ENCODE results near the gene SCYL1.

SCYL1 gene

DNA sequence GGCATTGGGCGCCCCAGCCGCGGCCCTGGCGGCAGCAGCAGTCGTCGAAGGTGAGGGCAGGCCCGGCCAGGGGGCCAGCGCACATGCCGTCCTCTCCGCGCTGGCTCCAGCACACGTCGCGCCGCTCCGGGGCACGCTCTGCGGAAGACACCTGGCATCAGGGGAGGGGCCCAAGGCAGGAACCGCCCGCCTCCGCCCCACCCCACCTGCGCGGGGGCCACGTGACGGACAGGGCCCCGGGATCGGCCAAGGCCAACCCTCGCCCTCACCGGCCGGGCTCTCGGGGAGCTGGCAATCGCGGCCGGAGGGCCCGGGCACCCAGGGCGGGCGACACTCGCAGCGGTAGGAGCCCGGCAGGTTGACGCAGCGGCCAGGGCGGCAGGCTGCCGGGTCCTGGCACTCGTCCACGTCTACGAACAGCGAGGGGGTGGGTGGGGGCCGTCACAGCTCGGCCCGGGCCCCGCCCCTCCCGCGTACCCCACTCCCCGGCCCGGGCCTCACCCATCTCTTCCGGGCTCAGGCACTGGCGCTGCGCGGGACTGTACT is 14.9 kb downstream of the SCYL1 start:
- peak overlapping the region; percentile 34 for H3K4me3 ChIP-seq (ENCODE audit: extremely low read depth, insufficient read depth, low read length, poor library complexity, severe bottlenecking)
- H3K36me3 ChIP-seq (ENCODE audit: control insufficient read depth, insufficient read depth, low read length), result peaks cover 33% of the 10 kb centered on the region
- H3K9me3 ChIP-seq (ENCODE audit: control insufficient read depth, low read length), result no peaks in the 10 kb centered on the region
- no peaks in the 10 kb centered on the region for H3K4me1 ChIP-seq (ENCODE audit: control insufficient read depth, insufficient read depth, low read length, poor library complexity, severe bottlenecking)
- WGBS, 2 experiments (ENCODE audit: insufficient coverage in 2 of 2), result 5 to 7% methylated on average over 39 to 60 of the region's 60 CpGs
- no peak overlapping the region for H3K27ac ChIP-seq (ENCODE audit: low read depth, low read length, severe bottlenecking)

DNA sequence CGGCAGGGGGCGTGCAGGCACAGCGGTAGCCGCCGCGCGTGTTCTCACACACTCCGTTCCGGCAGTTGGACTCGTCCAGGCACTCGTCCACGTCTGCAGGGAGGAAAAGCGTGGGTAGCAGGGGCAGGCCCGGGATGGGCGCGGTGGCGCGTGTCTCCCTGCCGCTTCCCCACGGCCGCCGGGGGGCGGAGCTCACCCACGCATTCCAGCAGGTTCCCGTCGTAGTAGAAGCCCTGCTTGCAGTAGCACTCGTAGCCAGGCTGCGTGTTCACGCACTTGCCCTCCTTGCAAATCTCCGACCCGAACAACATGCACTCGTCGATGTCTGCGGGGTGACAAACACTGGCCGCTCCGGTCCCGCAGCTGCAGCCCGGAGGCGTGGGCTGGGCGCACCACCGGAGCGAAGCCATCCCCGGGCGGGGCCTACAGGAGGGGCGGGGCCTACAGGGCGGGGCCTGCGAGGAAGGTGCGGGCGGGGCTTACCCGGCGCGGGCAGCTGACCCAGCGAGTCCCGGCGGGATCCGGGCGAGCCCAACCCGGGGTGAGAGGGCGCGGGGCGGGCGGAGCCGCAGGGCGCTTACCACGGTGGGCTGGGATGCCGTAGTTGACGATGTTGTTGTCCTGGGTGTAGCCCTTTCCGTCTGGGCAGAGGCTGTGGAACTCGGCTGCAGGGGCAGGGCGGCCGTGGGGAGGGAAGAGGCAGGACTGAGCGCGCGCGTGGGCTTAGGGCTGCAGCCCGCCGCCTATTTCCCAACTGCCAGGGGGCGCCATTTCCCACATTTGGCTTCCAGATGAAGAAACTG is 15.6 kb downstream of the SCYL1 start:
- H3K9me3 ChIP-seq (ENCODE audit: control insufficient read depth, low read length), result no peaks in the 10 kb centered on the region
- WGBS, 2 experiments (ENCODE audit: insufficient coverage in 2 of 2), result 2% methylated on average over 58 to 65 of the region's 78 CpGs
- H3K4me1 ChIP-seq (ENCODE audit: control insufficient read depth, insufficient read depth, low read length, poor library complexity, severe bottlenecking), result no peaks in the 10 kb centered on the region
- H3K36me3 ChIP-seq (ENCODE audit: control insufficient read depth, insufficient read depth, low read length), result peaks cover 26% of the 10 kb centered on the region
- peak overlapping the region; percentile 34 for H3K4me3 ChIP-seq (ENCODE audit: extremely low read depth, insufficient read depth, low read length, poor library complexity, severe bottlenecking)
- no peak overlapping the region for H3K27ac ChIP-seq (ENCODE audit: low read depth, low read length, severe bottlenecking)

DNA sequence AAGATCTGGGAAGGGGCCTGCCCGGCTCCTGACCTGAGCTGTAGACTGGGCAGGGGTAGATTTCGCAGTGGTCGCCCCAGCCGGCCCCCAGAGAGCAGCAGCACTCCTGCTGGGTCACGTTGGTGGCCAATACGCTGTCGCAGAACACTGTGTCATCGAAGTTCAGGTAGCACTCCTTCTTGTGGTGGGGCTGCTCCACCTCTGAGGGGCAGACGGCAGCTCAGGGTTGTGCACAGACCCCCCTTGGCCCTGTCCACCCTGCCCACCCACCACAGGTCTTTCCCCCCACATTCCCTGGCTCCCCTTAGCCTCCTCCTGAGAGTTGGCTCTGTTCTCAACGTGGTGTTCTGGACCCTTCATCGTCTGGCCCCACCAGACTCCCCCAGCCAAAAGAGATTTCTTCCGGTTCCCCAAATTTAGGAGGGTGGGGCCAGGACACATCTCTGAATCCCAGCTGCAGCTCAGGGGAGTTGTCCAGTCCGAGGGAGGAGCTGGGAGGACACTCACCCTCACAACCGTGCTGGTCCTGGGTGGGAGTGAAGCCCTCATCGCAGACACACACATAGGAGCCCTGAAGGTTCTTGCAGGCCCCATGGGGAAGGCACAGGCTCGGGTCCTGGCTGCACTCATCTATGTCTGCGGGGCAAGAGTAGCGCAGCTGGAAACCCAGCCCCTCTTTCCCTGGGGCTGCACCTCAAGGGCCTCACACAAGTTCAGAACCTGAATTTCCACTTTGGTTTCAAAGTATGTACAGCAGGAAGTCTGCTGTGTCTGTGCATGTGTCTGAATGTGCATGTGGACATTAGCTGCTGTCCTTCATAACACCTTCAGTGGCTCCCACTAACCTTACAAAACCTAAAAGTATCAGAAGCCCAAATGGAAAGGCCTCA is 16.5 kb downstream of the SCYL1 start:
- H3K36me3 ChIP-seq (ENCODE audit: control insufficient read depth, insufficient read depth, low read length), result peaks cover 22% of the 10 kb centered on the region
- no peaks in the 10 kb centered on the region for H3K9me3 ChIP-seq (ENCODE audit: control insufficient read depth, low read length)
- peak overlapping the region; percentile 34 for H3K4me3 ChIP-seq (ENCODE audit: extremely low read depth, insufficient read depth, low read length, poor library complexity, severe bottlenecking)
- no peak overlapping the region for H3K27ac ChIP-seq (ENCODE audit: low read depth, low read length, severe bottlenecking)
- no peaks in the 10 kb centered on the region for H3K4me1 ChIP-seq (ENCODE audit: control insufficient read depth, insufficient read depth, low read length, poor library complexity, severe bottlenecking)
- 43 to 50% methylated on average over 14 to 15 of the region's 18 CpGs for WGBS, 2 experiments (ENCODE audit: insufficient coverage in 2 of 2)

GRCh38 chr11:65542738-65543390 is 18.0 kb downstream of the SCYL1 start:
- no peak overlapping the region for H3K27ac ChIP-seq (ENCODE audit: low read depth, low read length, severe bottlenecking)
- no peak overlapping the region for H3K4me3 ChIP-seq (ENCODE audit: extremely low read depth, insufficient read depth, low read length, poor library complexity, severe bottlenecking)
- H3K36me3 ChIP-seq (ENCODE audit: control insufficient read depth, insufficient read depth, low read length), result peaks cover 9% of the 10 kb centered on the region
- WGBS, 2 experiments (ENCODE audit: insufficient coverage in 2 of 2), result 93 to 100% methylated on average over 1 of the region's 3 CpGs
- H3K9me3 ChIP-seq (ENCODE audit: control insufficient read depth, low read length), result no peaks in the 10 kb centered on the region
- no peaks in the 10 kb centered on the region for H3K4me1 ChIP-seq (ENCODE audit: control insufficient read depth, insufficient read depth, low read length, poor library complexity, severe bottlenecking)

DNA sequence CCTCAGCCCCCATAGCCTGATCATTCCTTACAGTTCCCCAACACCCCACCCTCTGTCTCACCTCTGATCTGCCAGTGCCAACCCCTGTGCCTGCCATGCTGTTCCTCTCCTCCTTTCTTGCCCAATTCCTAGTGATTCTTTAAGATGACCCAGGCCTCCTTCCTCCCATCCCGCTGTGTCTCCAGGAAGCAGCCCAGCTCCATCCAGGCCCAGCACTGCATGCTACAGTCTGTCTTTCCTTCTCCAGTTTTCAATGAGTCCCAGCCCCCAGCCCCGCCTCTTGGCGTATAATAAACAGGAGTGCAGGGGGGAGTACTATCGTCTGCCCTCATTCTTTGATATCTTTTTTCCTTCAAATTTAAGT is 21.0 kb downstream of the SCYL1 start:
- Histone ChIP-seq H3K36me3 (ENCODE audit: control insufficient read depth, insufficient read depth, low read length) (no peaks in the 10 kb centered on the region), H3K4me3 (ENCODE audit: extremely low read depth, insufficient read depth, low read length, poor library complexity, severe bottlenecking) (no peak overlapping the region), H3K9me3 (ENCODE audit: control insufficient read depth, low read length) (no peaks in the 10 kb centered on the region), H3K4me1 (ENCODE audit: control insufficient read depth, insufficient read depth, low read length, poor library complexity, severe bottlenecking) (no peaks in the 10 kb centered on the region), H3K27ac (ENCODE audit: low read depth, low read length, severe bottlenecking) (no peak overlapping the region)
- WGBS, 2 experiments (ENCODE audit: insufficient coverage in 2 of 2), result 50 to 53% methylated on average over 1 to 3 of the region's 4 CpGs

DNA sequence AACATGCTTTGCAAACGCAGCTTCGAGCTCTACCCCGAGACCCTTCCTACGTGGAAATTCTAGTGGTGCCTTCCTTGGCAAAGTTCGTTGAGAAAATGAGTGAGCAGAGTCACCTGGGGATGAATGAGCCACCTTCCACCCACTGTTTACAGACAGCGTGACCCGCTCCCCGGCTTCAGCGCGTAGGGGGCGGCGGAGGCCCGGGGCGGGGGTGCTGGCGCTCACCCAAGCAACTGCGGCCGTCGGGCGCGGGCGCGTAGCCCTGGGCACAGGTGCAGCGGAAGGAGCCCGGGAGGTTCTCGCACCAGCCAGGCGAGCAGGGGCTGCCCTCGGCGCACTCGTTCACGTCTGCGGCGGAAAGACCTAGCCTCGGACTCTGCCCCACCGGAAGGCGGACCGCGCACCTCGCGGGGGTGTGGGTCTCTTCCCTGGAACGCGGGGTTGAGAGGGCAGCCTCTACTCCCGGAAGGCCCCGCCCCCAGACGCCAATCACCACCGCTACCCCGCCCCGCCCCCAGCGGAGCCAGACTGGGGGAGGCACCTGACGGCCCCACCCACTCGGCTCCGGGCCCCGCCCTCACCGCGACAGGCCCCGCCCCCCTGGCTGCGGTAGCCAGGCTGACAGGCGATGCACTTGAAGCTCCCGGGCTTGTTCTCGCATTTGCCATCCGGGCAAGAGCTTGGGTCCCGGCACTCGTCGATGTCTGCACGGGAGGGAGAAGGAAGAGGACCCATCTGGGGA is 21.5 kb downstream of the SCYL1 start:
- Histone ChIP-seq H3K9me3 (ENCODE audit: control insufficient read depth, low read length) (no peaks in the 10 kb centered on the region), H3K4me3 (ENCODE audit: extremely low read depth, insufficient read depth, low read length, poor library complexity, severe bottlenecking) (peak overlapping the region; percentile 18), H3K36me3 (ENCODE audit: control insufficient read depth, insufficient read depth, low read length) (no peaks in the 10 kb centered on the region), H3K4me1 (ENCODE audit: control insufficient read depth, insufficient read depth, low read length, poor library complexity, severe bottlenecking) (no peaks in the 10 kb centered on the region), H3K27ac (ENCODE audit: low read depth, low read length, severe bottlenecking) (no peak overlapping the region)
- 5 to 7% methylated on average over 30 to 56 of the region's 64 CpGs for WGBS, 2 experiments (ENCODE audit: insufficient coverage in 2 of 2)

- Histone ChIP-seq H3K4me1 (ENCODE audit: control insufficient read depth, insufficient read depth, low read length, poor library complexity, severe bottlenecking) (no peaks in the 10 kb centered on the region), H3K4me3 (ENCODE audit: extremely low read depth, insufficient read depth, low read length, poor library complexity, severe bottlenecking) (no peak overlapping the region), H3K9me3 (ENCODE audit: control insufficient read depth, low read length) (no peaks in the 10 kb centered on the region), H3K36me3 (ENCODE audit: control insufficient read depth, insufficient read depth, low read length) (no peaks in the 10 kb centered on the region), H3K27ac (ENCODE audit: low read depth, low read length, severe bottlenecking) (no peak overlapping the region)
- WGBS, 2 experiments (ENCODE audit: insufficient coverage in 2 of 2), result 55 to 73% methylated on average over 35 to 46 of the region's 52 CpGs
Observed at GRCh38 chr11:65547446-65548125, 22.7 kb downstream of the SCYL1 start.

DNA sequence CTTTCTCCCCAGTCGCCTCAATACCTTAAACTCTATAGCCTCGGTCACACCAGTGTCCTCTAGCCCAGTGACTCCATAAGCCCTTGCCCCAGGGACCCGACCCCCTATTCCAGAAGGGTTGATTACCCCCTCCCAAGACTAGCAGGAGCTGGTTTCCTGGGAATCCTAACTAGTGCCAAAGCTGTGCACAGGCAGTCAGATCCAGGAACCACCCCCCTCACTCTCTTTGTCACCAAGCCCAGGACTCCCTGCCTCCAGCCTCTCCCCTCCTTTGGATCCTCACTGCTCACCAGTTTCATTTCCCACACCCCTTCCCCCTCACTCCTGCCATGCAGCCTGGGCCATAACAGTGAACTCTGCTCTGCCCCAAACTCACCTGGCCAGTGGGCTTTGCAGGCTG is 23.5 kb downstream of the SCYL1 start:
- H3K36me3 ChIP-seq (ENCODE audit: control insufficient read depth, insufficient read depth, low read length), result no peaks in the 10 kb centered on the region
- WGBS, 2 experiments (ENCODE audit: insufficient coverage in 2 of 2), result 92 to 96% methylated on average over 3 of the region's 3 CpGs
- no peak overlapping the region for H3K4me3 ChIP-seq (ENCODE audit: extremely low read depth, insufficient read depth, low read length, poor library complexity, severe bottlenecking)
- no peak overlapping the region for H3K27ac ChIP-seq (ENCODE audit: low read depth, low read length, severe bottlenecking)
- no peaks in the 10 kb centered on the region for H3K9me3 ChIP-seq (ENCODE audit: control insufficient read depth, low read length)
- no peaks in the 10 kb centered on the region for H3K4me1 ChIP-seq (ENCODE audit: control insufficient read depth, insufficient read depth, low read length, poor library complexity, severe bottlenecking)

DNA sequence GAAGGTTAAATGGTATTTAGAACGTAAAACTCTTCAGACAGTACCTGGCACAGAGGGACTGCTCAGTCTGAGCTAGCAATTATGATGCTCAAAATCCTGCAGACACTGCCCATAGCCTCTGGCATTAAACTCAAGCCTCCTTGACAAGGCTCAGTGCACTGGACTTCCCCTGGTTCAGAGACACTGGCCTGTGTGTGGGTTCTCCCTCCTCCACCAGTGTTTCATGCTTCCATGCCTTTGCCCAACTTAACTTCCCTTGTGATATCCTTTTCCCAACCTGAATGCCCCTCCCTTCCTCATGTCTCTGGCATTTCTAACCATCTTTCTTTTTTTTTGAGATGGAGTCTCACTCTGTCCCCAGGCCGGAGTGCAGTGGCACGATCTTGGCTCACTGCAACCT is 24.2 kb downstream of the SCYL1 start:
- no peaks in the 10 kb centered on the region for H3K9me3 ChIP-seq (ENCODE audit: control insufficient read depth, low read length)
- H3K4me1 ChIP-seq (ENCODE audit: control insufficient read depth, insufficient read depth, low read length, poor library complexity, severe bottlenecking), result peaks cover 6% of the 10 kb centered on the region
- 86 to 100% methylated on average over 1 of the region's 3 CpGs for WGBS, 2 experiments (ENCODE audit: insufficient coverage in 2 of 2)
- no peak overlapping the region for H3K27ac ChIP-seq (ENCODE audit: low read depth, low read length, severe bottlenecking)
- H3K36me3 ChIP-seq (ENCODE audit: control insufficient read depth, insufficient read depth, low read length), result no peaks in the 10 kb centered on the region
- no peak overlapping the region for H3K4me3 ChIP-seq (ENCODE audit: extremely low read depth, insufficient read depth, low read length, poor library complexity, severe bottlenecking)

Measured in mesodermal cell (in vitro differentiated cells).